ENCODE results near the gene ARF3.

DNA sequence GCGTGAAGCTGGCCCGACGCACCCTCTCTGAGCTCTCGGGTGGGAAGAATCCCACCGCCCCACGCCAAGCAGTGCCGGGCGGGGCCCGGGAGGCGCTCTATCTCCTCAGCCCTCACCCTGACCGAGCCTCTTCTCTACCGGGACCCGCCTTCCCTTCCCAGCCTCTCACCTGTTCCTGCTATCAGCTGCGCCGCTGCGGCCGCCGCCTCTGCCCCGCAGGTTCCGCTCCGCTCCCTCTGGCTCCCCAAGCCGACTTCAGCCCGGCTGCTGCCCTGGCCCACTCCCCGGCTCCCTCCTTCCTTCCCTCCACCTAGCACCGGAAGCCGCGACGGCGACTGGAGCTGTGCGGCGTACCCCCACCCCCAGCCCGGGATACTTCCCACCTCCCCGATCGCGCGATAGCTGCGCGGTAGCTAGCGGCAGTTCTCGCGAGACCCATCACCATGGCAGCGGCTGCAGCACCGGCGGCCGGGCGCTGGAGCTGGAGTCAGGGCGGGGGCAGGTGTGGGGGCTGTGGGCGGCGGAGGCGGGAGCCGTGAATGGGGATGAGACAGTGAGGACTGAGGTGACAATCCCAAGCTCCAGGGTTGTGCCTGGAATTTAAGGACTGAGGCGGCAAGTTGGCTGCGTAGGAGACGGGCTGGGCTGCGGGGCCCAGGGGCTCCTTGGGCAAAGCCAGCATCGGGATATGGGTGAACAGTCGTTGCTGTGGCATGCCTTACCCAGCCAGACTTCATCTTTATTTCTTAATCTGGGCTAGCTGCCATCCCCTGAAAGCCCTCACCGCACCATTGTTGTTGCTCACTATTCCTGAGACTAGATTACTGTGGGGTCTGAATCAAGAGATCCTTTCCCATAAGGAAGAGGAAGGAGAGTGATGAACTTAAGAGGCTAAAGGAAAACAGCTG, at the start of gene ARF3:
- TF ChIP-seq POLR2A (IDR thresholded peaks at IDR 0.05; ENCODE audit: low read depth, low read length) (peak; percentile 78), POLR2AphosphoS5 (IDR thresholded peaks at IDR 0.05; ENCODE audit: low read depth, low read length) (peak; percentile 71; the same call in 1 of the 2 replicates), TAF1 (IDR thresholded peaks at IDR 0.05; ENCODE audit: low read depth, low read length) (peak; percentile 62; the same call in 1 of the 2 replicates), PAX5 (IDR thresholded peaks at IDR 0.05; ENCODE audit: insufficient read depth, low read length, severe bottlenecking) (no peak), POU2F2 (IDR thresholded peaks at IDR 0.05; ENCODE audit: low read depth, low read length) (peak; percentile 8; the same call in 1 of the 2 replicates), SPI1 (IDR thresholded peaks at IDR 0.05; ENCODE audit: low read depth, low read length) (no peak)
